SK-N-DZ (cell line): ENCODE results near the gene SEMA6B.
"Not testable (repeated sequence)": the region's sequence is repeated elsewhere in the genome, so short reads cannot be mapped to it uniquely, and the experiment has no call there.

Experiments
- DNase-seq: peaks from one replicate; pipeline ENCODE4 v3.0.0-alpha.2; 2015; ENCODE audit warnings: low spot score

Gene SEMA6B

DNA sequence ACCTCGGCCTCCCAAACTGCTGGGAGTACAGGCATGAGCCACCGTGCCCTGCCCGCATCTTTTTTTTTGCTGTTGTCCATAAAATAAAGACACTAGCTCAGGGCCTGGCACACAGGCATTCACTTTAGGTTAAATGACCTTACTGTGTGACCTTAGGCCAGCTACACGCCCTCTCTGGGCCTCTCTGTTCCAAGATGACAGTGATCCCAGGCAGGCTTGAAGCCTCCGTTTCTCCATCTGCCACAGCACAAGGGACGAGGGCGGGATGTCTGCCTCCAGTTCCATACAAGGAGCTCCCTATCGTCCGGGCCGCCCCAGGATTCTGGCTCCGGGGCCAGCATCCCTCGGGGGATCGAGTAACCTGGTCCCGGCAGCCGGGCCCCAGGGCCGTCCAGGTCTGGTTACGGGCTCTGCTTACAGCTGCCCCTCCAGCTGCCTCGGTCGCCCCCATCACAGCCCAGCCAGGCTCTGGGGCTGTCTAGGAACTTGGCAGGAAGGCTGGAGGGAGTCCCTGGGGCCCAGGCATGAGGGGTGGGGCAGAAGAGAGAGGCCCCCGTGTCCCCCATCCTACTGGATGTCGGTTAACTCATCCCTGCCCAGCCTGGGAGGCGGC is 11.9 kb upstream of the SEMA6B start:
- no peak for DNase-seq

DNA sequence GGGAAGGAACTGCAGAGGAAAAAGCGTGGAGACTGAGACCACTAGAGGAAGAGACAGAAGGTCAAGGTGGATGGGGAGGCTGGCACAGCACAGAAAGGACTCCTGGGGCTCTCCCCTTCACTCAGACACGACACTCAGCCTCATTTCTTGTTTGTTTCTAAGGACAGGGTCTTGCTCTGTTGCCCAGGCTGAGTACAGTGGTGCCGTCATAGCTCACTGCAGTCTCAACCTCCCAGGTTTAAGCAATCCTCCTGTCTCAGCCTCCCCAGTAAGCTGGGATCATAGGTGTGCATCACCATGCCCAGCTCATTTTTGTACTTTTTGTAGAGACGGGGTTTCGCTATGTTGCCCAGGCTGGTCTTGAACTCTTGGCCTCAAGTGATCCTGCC is 11.4 kb upstream of the SEMA6B start:
- no peak for DNase-seq

DNA sequence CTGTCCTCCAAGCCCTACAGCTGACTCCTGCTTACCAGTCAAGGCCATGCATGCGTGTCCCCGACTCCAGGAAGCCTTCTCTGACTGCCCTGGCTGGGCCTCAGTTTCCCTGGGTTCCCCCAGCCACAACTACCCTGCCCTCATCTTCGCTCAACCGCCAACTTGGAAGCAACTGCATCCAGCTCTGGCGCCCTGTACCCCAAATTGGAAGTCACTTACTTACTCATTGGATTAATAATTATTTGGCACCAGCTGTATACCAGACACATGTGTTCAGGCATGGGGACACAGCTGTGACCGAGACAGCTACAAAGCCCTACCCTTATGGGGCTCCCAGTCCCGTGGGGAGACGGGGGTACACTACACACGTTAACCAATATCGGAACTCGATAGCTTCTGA is 10.9 kb upstream of the SEMA6B start:
- no peak for DNase-seq

DNA sequence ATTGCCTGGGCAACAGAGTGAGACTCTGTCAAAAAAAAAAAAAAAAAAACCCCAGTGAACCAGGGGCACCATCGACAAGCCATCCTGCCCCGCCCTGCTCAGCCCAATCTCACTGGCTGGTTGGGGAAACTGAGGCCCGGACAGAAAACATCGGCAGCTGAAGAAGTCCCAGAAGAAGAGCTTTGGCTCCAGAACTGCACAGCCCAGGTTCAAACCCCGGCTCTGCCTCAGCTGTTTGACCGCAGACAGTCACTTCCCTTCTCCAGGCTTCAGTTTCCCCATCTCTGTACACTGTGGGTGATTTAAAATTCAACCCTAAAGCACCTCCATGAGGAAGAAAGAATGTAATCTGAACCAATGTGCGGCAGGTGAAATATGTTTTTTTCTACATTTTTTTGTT is 9.4 kb upstream of the SEMA6B start:
- DNase-seq = no peak

DNA sequence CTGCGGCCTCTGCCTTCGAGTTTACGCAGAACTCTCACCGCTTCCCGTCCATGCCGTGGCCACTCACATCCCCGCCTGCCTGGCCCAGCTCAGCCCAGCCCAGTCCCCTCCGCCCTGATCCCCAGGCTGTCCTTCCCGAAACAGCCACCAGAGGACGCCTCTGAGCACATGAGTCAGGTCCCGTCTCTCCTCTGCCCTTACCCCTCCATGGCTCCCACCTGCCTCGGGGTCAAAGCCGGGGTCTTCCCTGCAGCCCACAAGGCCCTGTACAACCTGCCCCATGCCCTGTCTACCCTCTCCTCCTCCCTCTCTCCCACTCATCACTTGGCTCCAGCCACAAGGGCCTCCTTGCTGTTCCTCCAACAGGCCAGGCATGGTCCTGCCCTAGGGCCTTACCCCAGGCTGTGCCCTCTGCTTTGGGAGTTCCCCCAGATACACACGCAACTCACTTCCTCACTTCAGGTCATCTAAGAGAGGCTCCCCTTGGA is 8.1 kb upstream of the SEMA6B start:
- DNase-seq = peak; percentile 64

DNA sequence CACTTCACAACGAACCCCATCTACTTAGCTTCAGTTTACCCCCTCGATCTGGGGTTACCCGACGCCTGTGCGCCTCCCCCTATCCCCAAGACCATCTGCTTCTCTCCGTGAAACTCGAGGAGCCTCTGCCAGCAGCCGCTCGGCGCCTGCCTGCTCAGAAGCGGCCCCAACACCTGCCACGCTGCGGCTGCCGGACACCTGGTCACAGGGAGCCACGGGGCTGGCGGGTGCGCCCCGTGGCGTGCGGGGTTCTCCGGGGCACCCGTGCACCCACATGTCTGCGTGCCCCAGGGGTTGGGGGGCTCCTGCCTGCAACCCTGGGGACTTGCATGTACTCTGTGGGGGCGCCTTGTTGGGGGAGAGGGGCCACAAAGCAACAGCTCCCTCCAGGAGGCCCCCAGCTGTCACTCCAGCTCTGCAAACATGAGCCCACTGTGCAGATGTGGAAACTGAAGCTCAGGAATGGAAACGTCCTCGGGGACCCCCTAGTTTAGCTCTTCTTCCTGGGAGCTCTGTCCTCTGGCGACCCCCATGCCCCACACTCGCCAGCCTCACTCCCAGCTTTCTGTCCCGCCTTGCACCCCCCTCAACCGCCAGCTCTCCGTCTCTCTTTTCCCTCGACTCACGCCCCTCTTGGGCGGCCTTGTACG is 7.0 kb upstream of the SEMA6B start:
- no peak for DNase-seq

DNA sequence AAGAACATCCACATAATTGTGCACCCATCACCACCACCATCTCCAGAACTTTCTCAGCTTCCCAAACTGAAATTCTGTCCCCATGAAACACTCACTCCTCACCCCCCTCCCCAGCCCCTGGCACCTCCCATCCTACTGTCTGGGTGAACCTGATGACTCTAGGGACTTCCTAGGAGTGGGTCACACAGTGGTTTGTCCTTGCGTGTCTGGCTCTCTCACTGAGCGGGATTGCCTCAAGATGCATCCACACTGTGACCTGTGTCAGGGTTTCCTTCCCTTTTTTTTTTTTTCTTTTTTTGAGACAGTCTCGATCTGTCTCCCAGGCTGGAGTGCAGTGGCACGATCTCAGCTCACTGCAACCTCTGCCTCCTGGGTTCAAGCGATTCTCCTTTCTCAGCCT is 4.1 kb upstream of the SEMA6B start:
- DNase-seq = not testable (repeated sequence)

DNA sequence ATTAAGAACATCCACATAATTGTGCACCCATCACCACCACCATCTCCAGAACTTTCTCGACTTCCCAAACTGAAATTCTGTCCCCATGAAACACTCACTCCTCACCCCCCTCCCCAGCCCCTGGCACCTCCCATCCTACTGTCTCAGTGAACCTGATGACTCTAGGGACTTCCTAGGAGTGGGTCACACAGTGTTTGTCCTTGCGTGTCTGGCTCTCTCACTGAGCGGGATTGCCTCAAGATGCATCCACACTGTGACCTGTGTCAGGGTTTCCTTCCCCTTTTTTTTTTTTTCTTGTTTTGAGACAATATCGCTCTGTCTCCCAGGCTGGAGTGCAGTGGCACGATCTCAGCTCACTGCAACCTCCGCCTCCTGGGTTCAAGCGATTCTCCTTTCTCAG is 2.6 kb upstream of the SEMA6B start:
- DNase-seq = not testable (repeated sequence)

DNA sequence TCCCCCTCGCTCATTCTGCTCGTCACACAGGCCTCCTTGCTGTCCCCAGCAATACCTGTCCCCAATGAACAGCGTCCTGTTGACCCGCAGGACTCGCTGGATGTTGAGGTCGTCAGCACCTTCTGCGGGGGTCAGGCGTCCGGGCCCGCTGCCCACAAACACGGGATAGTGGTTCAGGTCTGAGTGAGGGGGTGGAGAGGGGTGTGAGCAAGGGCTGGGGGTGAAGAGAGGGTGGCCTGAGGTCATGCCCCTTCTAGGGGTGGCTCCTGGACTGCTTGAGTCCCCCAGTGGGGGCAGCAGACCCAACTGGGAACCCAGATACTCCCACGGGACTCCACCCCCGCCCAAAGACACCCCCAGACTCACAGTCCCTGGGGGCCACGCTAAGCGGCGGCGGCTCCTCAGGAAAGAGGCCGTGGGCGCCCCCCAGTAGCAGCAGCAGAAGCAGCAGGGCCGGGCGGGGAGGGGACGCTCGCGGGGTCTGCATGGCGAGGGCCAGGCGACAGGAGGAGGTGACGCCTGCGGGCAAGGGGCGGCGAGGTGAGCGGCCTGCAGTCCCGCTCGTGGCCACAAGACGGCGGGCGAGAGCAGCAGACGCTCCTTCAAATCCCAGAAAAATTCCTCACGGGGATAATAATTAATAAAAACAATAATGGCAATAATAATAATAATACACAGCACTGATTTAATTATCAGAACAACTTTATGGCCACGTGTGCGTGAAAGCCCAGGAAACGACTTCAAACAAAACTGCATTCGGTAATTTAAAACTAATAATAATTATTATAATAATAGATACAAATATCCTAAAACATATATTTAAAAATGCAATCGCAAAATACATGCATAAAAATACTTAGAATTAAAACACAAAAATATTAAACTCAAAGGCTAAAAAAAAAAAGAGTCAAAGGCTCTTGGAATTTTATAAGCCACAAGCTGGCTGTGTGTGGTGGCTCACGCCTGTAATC is 1.2 kb downstream of the SEMA6B start:
- DNase-seq = no peak

DNA sequence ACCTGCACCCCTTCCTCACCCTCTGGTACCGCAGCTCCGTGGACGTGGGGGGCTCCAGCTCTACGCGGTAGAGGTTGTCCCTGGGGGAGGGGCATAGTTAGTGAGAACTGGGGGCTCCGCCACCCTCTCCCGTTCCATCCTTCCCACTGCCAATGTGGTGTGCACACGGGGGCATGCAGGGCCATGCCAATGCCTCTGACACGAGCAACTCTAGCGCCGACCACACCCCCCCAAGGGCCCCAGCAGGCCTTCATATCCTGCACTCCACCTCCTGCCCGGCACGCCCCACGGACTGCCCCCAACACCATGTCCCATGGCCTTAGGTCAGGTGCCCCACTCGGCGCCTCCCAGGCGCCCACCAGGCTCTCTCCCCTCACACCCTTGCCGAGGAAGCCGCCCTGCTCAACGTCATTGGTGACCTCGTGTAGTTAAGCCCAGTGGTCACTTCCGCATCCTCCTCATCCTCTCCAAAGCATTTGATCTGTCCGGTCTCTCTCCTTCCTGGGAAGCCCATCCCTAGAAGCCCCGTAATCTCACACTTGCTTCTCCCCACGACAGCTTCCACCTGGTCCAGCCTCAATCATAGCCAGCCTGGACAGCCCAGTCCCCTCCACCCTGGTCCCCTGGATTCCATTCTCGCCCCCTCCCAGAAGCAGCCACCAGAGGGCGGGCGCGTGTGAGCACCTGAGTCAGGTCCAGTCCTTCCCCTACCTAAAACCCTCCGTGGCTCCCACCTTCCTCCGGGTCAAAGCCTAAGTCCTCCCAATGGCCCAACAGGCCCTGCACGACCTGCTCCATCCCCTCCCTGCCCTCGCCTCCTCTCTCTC is 2.1 kb downstream of the SEMA6B start:
- DNase-seq = no peak

DNA sequence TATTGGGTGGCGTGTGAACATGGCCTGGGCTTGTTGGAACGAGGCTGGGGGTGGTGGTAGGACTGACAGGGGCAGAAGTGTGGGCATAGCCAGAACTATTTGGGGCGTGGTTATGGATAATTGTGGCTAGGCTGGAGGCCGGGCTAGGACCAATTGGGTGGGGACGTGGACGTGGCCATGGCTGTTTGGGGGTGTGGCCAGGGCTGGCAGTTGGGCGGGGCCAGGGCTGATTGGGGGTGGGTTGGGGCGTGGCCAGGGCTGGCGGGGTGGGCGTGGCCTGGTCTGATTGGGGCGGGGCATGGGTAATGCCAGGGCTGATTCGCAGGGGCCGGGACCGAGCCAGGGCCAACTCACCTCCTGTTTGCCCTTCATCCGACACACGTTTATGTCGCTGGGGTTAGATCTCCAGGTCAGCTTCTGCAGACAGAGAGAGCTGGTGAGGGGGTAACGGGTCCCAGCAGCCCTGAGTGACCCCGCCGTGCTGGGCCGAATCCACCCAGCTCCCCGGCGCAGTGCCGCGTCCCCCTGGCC is 2.8 kb downstream of the SEMA6B start:
- DNase-seq = no peak

DNA sequence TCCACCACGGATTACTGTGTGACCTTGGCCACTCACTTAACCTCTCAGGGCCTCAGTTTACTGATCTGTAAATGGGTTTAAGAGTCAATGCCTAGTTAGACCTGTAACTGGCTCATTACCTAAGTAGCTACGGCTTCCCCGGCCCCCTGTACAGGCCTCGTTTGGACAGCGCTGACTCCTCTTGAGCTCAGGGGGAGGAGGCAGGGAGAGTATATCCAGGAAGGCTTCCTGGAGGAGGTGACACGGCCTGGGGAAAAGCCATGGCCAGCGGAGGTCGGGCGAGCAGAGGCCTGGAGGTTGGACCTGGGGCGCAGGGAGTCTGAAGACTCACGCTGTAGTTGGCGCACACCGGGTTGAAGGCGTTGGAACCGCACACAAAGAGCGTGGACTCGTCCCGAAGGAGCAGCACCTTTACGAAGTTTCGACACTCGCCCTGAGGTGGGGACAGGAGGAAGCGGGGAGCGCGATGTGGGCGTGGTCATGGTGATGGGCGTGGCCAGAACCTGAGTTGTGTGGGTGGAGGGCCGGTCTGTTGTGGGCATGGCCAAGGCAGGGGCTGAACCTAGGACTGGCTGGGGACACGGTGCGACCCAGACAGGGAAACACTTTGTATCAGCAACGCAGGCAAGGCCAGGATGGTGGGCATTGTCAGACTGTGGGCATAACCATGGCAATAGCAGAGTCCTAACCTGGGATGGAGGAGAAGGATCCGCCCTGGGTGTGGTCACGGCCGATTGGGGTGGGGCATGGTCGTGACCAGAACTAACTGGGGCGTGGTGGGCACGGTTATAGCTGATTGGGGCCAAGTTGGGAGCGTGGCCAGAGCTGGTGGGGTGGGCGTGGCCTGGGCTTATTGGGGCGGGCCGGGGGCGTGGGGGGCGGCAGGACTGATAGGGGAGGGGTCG is 3.6 kb downstream of the SEMA6B start:
- no peak for DNase-seq

DNA sequence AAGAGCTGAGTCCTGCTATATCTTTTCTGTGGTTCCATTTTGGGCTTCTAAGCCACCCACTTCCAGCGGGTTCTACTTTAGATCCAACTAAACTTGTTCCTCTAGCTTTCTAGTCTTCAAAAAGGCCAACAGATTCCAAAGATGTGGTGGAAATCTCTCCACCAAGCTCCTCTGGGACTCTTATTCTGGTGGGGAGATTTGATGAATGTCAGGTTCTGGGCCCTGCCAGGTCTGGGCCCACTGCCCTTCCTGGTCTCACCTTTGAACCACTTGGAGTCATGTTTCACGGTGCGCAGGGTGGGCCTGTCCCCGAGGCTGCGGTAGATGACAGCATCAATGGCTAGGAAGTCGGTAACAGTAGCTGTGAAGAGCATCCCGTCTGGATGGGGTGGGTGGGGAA is 4.8 kb downstream of the SEMA6B start:
- DNase-seq = no peak

DNA sequence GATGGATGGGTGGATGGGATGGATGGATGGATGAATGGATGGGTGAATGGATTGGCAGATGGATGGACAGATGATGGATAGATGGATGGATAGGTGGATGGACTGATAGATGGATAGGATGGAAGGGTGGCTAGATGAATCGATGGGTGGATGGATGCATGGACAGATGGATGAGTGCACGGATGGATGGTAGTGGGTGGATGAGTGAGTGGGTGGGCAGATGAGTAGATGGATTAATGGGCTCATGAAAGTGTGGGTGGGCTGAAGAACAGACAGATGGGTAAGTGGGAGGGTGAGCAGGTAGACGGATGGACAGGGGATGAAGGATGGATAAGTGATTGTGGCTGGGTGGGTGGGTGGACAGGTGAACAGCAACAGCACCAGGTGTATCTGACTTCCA is 5.7 kb downstream of the SEMA6B start:
- DNase-seq = no peak

DNA sequence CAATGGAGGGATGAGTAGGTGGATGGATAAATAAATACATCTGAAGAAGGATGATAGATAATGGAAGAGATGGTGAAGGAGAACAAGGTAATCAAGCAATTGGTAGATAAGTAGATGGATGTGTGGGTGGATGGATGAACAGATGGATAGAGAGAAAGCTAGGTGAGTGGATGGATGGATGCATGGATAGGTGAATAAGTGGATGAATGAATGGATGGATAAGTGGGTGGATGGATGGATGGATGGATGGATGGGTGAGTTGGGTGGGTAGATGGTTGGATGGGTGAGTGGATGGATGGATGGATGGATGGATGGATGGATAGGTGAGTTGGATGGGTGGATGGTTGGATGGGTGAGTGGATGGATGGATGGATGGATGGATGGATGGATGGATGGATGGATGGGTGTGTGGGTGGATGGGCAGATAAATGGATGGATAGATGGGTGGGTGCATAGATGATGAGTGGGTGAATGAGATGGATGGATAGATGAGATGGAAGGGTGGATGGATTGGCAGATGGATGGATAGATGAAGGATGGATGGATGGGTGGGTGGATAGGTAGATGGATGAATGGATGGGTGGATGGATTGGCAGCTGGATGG is 6.3 kb downstream of the SEMA6B start:
- no peak for DNase-seq

DNA sequence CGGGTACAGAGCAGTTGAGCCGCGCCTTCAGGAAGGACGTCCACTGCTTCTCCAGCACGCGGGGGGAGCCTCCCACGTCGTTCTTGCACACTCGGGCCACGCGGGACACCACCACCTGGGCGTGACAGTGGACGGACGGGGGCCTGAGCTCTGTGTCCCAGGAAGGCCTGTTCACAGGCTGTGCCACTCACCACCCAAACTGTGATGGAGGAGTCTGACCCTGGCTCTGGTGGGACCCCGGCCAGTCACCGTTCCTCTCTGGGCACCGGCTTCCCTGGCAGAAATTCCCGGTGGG is 7.0 kb downstream of the SEMA6B start:
- no peak for DNase-seq

DNA sequence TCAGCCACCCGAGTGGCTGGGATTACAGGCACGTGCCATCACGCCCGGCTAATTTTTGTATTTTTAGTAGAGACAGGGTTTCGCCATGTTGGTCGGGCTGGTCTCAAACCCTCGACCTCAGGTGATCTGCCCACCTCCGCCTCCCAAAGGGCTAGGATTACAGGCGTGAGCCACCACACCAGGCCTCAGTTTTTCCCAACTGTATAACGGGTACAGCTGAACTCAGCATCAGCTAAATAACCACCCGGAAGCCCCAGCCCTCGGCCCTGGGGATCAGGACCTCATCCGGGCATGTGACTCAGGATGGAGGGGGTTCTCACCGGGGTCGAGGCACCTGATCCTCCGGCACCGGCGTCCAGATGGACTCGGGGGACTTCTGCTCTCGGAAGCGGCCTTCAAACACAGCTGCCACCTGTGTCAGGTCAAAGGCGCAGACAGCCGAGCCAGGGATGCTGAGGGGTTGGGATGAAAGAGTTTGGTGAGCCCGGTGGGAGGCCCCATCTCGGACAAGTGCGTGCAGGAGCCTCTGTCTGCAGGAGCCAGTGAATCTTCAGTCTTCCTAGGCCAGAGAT is 8.9 kb downstream of the SEMA6B start:
- DNase-seq = no peak

DNA sequence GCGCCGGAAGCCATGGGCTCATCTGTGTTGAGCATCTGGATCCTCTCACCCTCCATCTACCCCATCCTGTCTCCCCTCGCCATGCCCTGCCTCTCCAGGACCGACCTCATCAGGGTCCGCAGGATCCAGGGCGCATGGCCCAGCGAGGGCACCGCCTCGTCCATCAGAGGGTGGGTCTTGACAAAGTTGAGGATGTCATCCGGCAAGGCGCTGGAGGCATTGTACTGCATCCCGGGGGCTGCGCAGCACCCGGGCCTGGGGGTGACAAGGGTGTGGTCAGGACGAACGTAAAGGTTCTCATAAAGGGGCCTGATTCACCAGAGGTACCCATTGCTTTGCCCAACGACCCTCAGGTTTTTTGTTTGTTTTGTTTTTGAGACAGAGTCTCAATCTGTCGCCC is 9.5 kb downstream of the SEMA6B start:
- no peak for DNase-seq

DNA sequence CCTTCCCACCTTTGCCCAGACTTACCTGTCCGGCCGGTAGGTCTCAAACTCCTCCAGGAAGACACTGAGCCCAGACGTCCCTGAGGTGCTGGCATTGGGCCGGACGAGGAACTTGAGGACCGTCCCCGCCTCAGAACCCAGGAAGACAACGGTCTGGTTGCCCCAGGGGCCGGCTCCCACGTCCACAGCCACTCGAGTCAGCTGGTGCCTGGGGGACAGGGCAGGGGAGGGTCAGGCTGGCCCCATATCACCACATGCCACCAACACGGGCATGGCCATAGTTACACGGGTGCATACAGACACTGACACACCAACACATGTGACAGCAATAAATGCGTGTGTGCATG is 11.3 kb downstream of the SEMA6B start:
- DNase-seq = no peak
